Heart left ventricle (tissue), 13 donors: ENCODE measurements around the gene NFE2L1.

ENCODE experiments used
- POLR2A ChIP-seq, 2 donors: fragments of 450-650 bp; IDR thresholded peaks; one replicate each; pipeline ENCODE4 v1.6.1; 2017; ENCODE audit warnings: antibody characterized with exemption in 2 of 2, mild to moderate bottlenecking in 2 of 2, moderate library complexity in 2 of 2
- TF ChIP-seq, protein P1 (sequence below), 12 donors: fragments of 200-600 bp; sonication (generic) in 4 of 12; IDR thresholded peaks; one replicate each; pipeline versions ENCODE4 v1.5.0 to v1.8.0; 2018 to 2022; ENCODE audit warnings: antibody characterized with exemption in 12 of 12, mild to moderate bottlenecking in 5 of 12
- donor health status: ischemic (EF 13 %, LVEDD 7.1; RV severe dilation, severe dysfunction).
- donor health status: DM: no; HTN: yes; CAD: no.
- donor health status: DM: no; HTN: no; CAD: no.
- donor health status: ischemic (EF 25% LVEDD 6.9; RV normal size, moderate dysfunction).
- donor health status: ischemic (EF 25% LVEDD 5.7; RV mildly dilated, moderate dysfunction).
- donor health status: ischemic (EF 35%, LVEDD 5.7; RV mildly dilated, moderate dysfunction).
- donor health status: nonischemic (EF 11% LVEDD 7.7; RV severe dilation, severe dysfunction).
- donor health status: DM: yes; HTN: yes; CAD: no.
- donor health status: PGD.
- donor health status: ischemic (EF 29% LVEDD 5.4; RV normal size, mild dysfunction).
- donor health status: nonischemic (EF 23%, LVEDD 6.1; RV moderate dilation, normal function).

DNA sequence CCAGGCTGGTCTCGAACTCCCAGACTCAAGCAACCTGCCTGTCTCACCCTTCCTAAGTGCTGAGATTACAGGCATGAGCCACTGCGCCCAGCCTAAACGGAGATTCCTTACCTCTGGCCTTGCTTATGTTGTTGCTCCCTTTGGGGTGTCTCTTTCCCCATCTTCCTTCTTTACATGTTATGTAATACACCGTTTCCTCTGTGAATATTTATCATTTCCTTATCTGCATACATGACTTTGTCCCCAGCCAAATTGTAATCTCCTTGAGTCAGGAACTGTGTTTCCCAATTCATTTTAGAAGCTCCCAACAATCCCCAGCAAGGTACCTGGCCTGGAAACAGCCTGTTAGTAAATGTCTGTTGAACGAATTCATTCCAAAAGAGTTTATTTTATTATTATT, 26.2 kb upstream of the NFE2L1 start:
- TF ChIP-seq, protein P1, sequence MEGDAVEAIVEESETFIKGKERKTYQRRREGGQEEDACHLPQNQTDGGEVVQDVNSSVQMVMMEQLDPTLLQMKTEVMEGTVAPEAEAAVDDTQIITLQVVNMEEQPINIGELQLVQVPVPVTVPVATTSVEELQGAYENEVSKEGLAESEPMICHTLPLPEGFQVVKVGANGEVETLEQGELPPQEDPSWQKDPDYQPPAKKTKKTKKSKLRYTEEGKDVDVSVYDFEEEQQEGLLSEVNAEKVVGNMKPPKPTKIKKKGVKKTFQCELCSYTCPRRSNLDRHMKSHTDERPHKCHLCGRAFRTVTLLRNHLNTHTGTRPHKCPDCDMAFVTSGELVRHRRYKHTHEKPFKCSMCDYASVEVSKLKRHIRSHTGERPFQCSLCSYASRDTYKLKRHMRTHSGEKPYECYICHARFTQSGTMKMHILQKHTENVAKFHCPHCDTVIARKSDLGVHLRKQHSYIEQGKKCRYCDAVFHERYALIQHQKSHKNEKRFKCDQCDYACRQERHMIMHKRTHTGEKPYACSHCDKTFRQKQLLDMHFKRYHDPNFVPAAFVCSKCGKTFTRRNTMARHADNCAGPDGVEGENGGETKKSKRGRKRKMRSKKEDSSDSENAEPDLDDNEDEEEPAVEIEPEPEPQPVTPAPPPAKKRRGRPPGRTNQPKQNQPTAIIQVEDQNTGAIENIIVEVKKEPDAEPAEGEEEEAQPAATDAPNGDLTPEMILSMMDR (IDR thresholded peaks at IDR 0.05) = no peak
- TF ChIP-seq POLR2A (IDR thresholded peaks at IDR 0.05) = no peak
